CD4-positive, alpha-beta memory T cell (primary cell): Measurements from ENCODE around the gene PPP2R5E. TPM values are rescaled to one million over a fixed set of nuclear protein-coding genes. Genes with fewer than 3 reads are reported as not detected.
A peak's percentile ranks its signal among the peaks of the same experiment; 100 is the strongest.

ENCODE experiments used
- CTCF ChIA-PET: fragments of 350-600 bp; sonication (Branson Sonifier 250); formaldehyde crosslinking; loops from one replicate; lab custom pipeline; 2021; ENCODE audit warnings: inconsistent platforms; ENCODE audit not compliant: partially characterized antibody; lab: Charles Lee
- POLR2A ChIA-PET: fragments of 350-600 bp; sonication (Branson Sonifier 250); formaldehyde crosslinking; loops from one replicate; lab custom pipeline; 2021; ENCODE audit not compliant: partially characterized antibody; lab: Charles Lee
- DNase-seq, 5 donors: peaks; one replicate each; pipeline versions ENCODE4 v3.0.0 to v3.0.0-alpha.2; 2020 to 2022; ENCODE audit warnings: mixed read lengths in 1 of 5
- H3K27ac ChIP-seq: one replicate; pipeline ENCODE4 v1.7.0; 2013; ENCODE audit warnings: low read depth, low read length
- H3K27me3 ChIP-seq: 2 replicates; pipeline ENCODE4 v1.7.0; 2013; ENCODE audit warnings: mild to moderate bottlenecking, low read length, moderate library complexity; ENCODE audit not compliant: insufficient read depth
- H3K36me3 ChIP-seq: 2 replicates; pipeline ENCODE4 v1.7.0; 2013; ENCODE audit warnings: mild to moderate bottlenecking, low read length, moderate library complexity; ENCODE audit not compliant: insufficient read depth
- H3K4me1 ChIP-seq: 2 replicates; pipeline ENCODE4 v1.7.0; 2013; ENCODE audit warnings: mild to moderate bottlenecking, low read length, moderate library complexity; ENCODE audit not compliant: insufficient read depth
- H3K4me3 ChIP-seq, 2 donors: one replicate each; pipeline ENCODE4 v1.7.0; 2013; ENCODE audit warnings: low read length in 2 of 2, mild to moderate bottlenecking in 1 of 2
- H3K9me3 ChIP-seq, 2 donors: one replicate each; pipeline ENCODE4 v1.7.0; 2013; ENCODE audit warnings: low read length in 2 of 2, control low read depth in 1 of 2; ENCODE audit not compliant: control insufficient read depth in 1 of 2
- H3K27ac Mint-ChIP-seq, 7 donors: one replicate each; pipeline ENCODE4 v1.8.0; 2020 to 2021; ENCODE audit warnings: mixed read lengths in 7 of 7, mild to moderate bottlenecking in 6 of 7, inconsistent platforms in 3 of 7, moderate library complexity in 3 of 7
- H3K27me3 Mint-ChIP-seq, 2 donors: one replicate each; pipeline ENCODE4 v1.8.0; 2020 to 2021; ENCODE audit warnings: mixed read lengths in 2 of 2
- H3K36me3 Mint-ChIP-seq, 2 donors: one replicate each; pipeline ENCODE4 v1.8.0; 2020 to 2021; ENCODE audit warnings: mixed read lengths in 2 of 2, inconsistent platforms in 1 of 2, mild to moderate bottlenecking in 1 of 2
- H3K4me1 Mint-ChIP-seq, 4 donors: one replicate each; pipeline ENCODE4 v1.8.0; 2020 to 2021; ENCODE audit warnings: mixed read lengths in 4 of 4, mild to moderate bottlenecking in 1 of 4
- H3K4me3 Mint-ChIP-seq, 8 donors: one replicate each; pipeline ENCODE4 v1.8.0; 2020 to 2021; ENCODE audit warnings: mixed read lengths in 8 of 8, mild to moderate bottlenecking in 7 of 8, moderate library complexity in 6 of 8, inconsistent platforms in 3 of 8
- H3K9me3 Mint-ChIP-seq, 8 donors: one replicate each; pipeline ENCODE4 v1.8.0; 2020 to 2021; ENCODE audit warnings: mixed read lengths in 8 of 8, mild to moderate bottlenecking in 5 of 8, inconsistent platforms in 3 of 8, moderate library complexity in 1 of 8
- intact Hi-C: fragments of 100-400 bp; cut with micrococcal nuclease; formaldehyde crosslinking; loops from one replicate; pipeline ENCODE4 v1.15.1; 2023
- polyA plus RNA-seq, 2 donors: library from polyadenylated mRNA; unstranded; fragments of 300-500 nt; fragmentation: Illumina TruSeq; gene quantifications; one replicate each; pipeline ENCODE4 v1.2.3, GENCODE V29; 2021
- total RNA-seq, 2 experiments: library from RNA; stranded (reverse); gene quantifications; one replicate each; pipeline ENCODE4 v1.2.3, GENCODE V29; 2021

Gene PPP2R5E
- total and polyA plus RNA-seq, 4 experiments from 2014 or later = 36.2 to 38.3 (median 37.1) TPM

DNA sequence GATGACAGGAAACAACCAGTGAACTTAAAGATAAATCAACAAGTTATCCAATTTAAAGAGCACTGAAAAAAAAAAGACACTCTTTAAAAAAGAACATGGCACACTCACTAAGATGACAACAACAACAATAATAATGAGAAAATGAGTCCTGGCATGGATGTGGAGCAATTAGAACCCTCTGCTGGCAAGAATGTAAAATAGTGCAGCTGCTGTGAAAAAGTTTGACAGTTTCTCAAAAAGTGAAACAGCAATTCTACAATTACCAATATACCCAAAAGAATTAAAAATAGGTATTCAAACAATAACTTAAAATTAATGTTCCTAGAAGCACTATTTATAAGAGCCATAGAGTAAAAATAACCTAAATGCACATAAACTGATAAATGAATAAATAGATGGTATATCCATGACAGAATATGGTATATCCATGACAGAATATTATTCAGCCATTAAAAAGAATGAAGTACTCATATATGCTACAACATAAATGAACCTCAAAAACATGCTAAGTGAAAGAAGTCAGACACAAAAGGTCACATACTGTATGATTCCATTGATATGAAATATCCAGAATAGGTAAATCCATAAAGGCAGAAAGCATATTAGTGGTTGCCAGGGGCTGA lies 175.3 kb downstream of the PPP2R5E start:
- Mint-ChIP-seq H3K27ac (no peak overlapping the region), H3K9me3 (peaks cover 0 to 36% (median 24%) of the 10 kb centered on the region in 8 donors), H3K36me3 (peaks cover 25 to 43% of the 10 kb centered on the region in 2 donors), H3K4me3 (no peak overlapping the region), H3K4me1 (no peaks in the 10 kb centered on the region), H3K27me3 (no peaks in the 10 kb centered on the region)
- DNase-seq = no peak
- ChIA-PET CTCF (no interaction called here), POLR2A (no interaction called here)
- H3K27ac ChIP-seq = no peak overlapping the region
- H3K36me3 ChIP-seq = no peaks in the 10 kb centered on the region
- intact Hi-C loops = no loop called here
- H3K9me3 ChIP-seq = no peaks in the 10 kb centered on the region
- no peak overlapping the region for H3K4me3 ChIP-seq
- H3K27me3 ChIP-seq = no peaks in the 10 kb centered on the region
- H3K4me1 ChIP-seq = no peaks in the 10 kb centered on the region

DNA sequence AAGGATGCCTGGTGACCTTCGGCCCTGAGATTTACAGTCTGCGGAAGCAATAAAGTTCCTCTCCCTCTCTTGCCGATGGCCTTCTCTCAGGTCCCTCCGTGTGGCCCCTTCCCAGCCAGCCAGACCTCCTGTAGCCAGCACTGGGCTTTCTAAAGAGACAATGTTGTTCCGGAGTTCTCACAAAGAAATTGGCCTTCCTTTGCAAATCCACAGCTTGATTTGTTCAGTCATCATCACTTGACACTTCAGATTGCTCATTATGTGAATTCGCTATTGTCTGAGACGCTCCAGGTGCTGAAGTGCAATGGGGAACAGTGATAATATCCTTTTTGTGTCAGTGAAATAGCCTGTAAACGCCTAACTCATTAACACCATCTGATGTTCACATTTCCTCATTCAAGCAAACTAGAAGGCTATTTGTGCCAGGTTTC lies 180.8 kb downstream of the PPP2R5E start:
- H3K36me3 ChIP-seq = no peaks in the 10 kb centered on the region
- ChIA-PET POLR2A (no interaction called here), CTCF (no interaction called here)
- intact Hi-C loops = no loop called here
- Mint-ChIP-seq H3K27ac (peak overlapping the region in 1 of 7 donors; percentile 20), H3K4me1 (no peaks in the 10 kb centered on the region), H3K9me3 (peaks cover 0 to 16% (median 9%) of the 10 kb centered on the region in 8 donors), H3K36me3 (peaks cover 0 to 6% of the 10 kb centered on the region in 2 donors), H3K27me3 (peaks cover 3% of the 10 kb centered on the region in 2 donors), H3K4me3 (no peak overlapping the region)
- H3K27ac ChIP-seq = no peak overlapping the region
- DNase-seq = no peak
- H3K27me3 ChIP-seq = no peaks in the 10 kb centered on the region
- H3K4me3 ChIP-seq = no peak overlapping the region
- H3K9me3 ChIP-seq = no peaks in the 10 kb centered on the region
- no peaks in the 10 kb centered on the region for H3K4me1 ChIP-seq

DNA sequence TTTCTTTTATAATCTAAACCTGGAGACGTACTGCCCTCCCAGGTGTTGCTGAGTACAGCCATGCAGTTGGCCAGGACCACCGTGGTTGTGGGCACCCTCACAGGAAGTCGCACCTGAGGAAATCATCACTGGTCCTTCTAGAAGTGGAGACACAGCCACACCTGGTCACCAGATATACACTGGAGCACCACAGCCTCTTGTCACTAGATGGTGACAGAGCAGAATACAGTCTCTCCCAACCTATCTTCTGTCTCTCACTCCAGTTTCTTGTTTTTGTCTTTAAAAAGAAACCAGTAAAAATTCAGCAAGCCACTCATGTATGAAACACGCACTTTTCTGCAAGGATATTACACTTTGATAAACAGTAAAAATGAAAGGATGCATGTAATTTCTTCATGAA lies 181.4 kb downstream of the PPP2R5E start:
- Mint-ChIP-seq H3K27ac (no peak overlapping the region), H3K4me1 (no peaks in the 10 kb centered on the region), H3K9me3 (peaks cover 0 to 14% (median 9%) of the 10 kb centered on the region in 8 donors), H3K36me3 (peaks cover 0 to 6% of the 10 kb centered on the region in 2 donors), H3K27me3 (peaks cover 3% of the 10 kb centered on the region in 2 donors), H3K4me3 (no peak overlapping the region)
- no peaks in the 10 kb centered on the region for H3K36me3 ChIP-seq
- H3K27ac ChIP-seq = no peak overlapping the region
- no peak for DNase-seq
- H3K9me3 ChIP-seq = no peaks in the 10 kb centered on the region
- no peak overlapping the region for H3K4me3 ChIP-seq
- H3K4me1 ChIP-seq = no peaks in the 10 kb centered on the region
- intact Hi-C loops = no loop called here
- no peaks in the 10 kb centered on the region for H3K27me3 ChIP-seq
- CTCF ChIA-PET = no interaction called here
- POLR2A ChIA-PET = no interaction called here

DNA sequence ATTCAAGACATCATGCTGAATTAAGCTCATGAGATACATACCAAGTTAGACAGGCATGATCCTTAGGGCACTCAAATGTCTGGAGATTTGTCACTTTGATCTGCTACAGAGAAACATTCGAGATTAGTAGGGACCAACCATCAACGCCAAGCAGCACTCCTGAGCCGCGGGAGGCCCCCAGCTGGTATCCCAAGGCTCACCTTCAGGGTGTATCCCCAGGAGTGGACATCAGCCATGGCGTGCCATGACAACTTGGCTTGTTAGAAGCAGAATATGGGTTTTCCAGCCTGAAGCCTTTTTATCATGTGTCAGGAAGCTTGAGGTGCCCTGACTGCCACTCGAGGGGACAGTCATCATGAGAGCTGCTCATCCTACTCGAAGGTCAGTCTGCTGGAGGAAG lies 185.3 kb downstream of the PPP2R5E start:
- Histone ChIP-seq H3K4me1 (no peaks in the 10 kb centered on the region), H3K36me3 (no peaks in the 10 kb centered on the region), H3K4me3 (no peak overlapping the region), H3K27ac (no peak overlapping the region), H3K27me3 (no peaks in the 10 kb centered on the region), H3K9me3 (no peaks in the 10 kb centered on the region)
- intact Hi-C loops = no loop called here
- DNase-seq = no peak
- ChIA-PET CTCF (no interaction called here), POLR2A (no interaction called here)
- Mint-ChIP-seq H3K27ac (no peak overlapping the region), H3K27me3 (peaks cover 8 to 11% of the 10 kb centered on the region in 2 donors), H3K9me3 (no peaks in the 10 kb centered on the region), H3K4me3 (no peak overlapping the region), H3K36me3 (no peaks in the 10 kb centered on the region), H3K4me1 (no peaks in the 10 kb centered on the region)

DNA sequence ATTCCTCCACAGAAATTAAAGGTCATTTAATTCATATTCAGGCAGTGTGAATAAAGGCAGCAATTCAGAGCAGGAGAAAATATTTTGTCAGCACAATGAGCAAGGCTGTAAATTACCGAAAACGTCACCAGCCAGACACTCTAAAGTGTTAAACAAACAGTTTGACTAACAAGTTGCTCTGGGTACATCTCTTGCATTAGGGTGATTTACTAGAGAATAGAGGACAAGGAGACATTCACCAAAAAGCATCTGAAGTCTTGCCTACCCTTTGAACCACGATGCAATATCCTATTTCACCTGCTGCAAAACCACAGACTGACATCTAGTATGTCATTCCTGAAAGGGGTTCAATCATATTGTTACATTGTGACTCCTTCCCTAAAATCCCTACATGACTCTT lies 197.4 kb downstream of the PPP2R5E start:
- no peak overlapping the region for H3K4me3 ChIP-seq
- no peaks in the 10 kb centered on the region for H3K27me3 ChIP-seq
- no peak for DNase-seq
- no peaks in the 10 kb centered on the region for H3K36me3 Mint-ChIP-seq
- H3K4me1 ChIP-seq = no peaks in the 10 kb centered on the region
- H3K9me3 Mint-ChIP-seq = peaks cover 0 to 3% (median 0%) of the 10 kb centered on the region in 8 donors
- H3K4me1 Mint-ChIP-seq = no peaks in the 10 kb centered on the region
- H3K4me3 Mint-ChIP-seq = no peak overlapping the region
- no peaks in the 10 kb centered on the region for H3K36me3 ChIP-seq
- CTCF ChIA-PET = no interaction called here
- H3K27ac Mint-ChIP-seq = no peak overlapping the region
- H3K9me3 ChIP-seq = no peaks in the 10 kb centered on the region
- H3K27me3 Mint-ChIP-seq = peaks cover 18 to 28% of the 10 kb centered on the region in 2 donors
- intact Hi-C loops = no loop called here
- no peak overlapping the region for H3K27ac ChIP-seq
- POLR2A ChIA-PET = no interaction called here

DNA sequence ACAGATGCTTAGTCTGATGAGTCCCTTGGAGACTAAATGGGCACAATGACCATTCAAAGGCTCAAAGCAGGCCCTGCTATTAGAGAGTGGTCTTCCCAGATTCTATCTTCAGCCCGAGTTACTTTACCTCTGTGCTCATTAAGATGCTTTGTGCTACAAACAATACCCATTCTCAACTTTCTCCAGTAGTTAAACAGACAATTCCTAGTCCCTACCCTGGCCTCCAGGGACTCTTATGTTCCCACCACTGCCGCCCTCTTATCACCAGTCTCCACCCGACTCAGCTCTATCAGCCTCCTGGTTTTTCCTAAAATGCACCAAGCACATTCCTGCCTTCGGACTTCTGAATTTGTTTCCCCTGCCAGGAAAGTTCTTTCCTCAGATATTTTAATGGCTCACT lies 198.8 kb downstream of the PPP2R5E start:
- Mint-ChIP-seq H3K27ac (no peak overlapping the region), H3K36me3 (no peaks in the 10 kb centered on the region), H3K27me3 (peaks cover 18 to 33% of the 10 kb centered on the region in 2 donors), H3K4me3 (no peak overlapping the region), H3K9me3 (peaks cover 0 to 3% (median 0%) of the 10 kb centered on the region in 8 donors), H3K4me1 (no peaks in the 10 kb centered on the region)
- Histone ChIP-seq H3K27ac (no peak overlapping the region), H3K27me3 (peaks cover 3% of the 10 kb centered on the region), H3K4me1 (no peaks in the 10 kb centered on the region), H3K9me3 (no peaks in the 10 kb centered on the region), H3K36me3 (no peaks in the 10 kb centered on the region), H3K4me3 (no peak overlapping the region)
- intact Hi-C loops = no loop called here
- POLR2A ChIA-PET = no interaction called here
- no peak for DNase-seq
- CTCF ChIA-PET = no interaction called here

DNA sequence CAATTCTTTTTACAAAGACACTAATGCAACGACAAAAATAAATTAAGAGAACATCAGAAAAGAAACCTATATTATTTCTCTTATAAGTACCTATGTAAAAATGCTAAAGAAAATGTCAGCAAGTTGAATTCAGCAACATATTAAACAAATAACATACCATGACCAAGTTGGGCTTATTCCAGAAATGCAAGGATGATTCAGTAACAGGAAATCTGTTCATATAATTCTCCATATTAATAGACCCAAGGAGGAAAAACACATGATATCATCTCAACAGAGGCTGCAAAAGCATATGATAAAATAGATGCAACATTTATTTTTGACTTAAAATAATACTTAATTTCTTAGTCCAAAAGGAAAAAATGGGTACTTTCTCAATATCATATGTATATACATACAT lies 199.3 kb downstream of the PPP2R5E start:
- POLR2A ChIA-PET = no interaction called here
- peaks cover 18 to 33% of the 10 kb centered on the region in 2 donors for H3K27me3 Mint-ChIP-seq

More for the DNA sequence above, 199.3 kb downstream of the PPP2R5E start:
- Histone ChIP-seq H3K27ac (no peak overlapping the region), H3K27me3 (peaks cover 3% of the 10 kb centered on the region), H3K36me3 (no peaks in the 10 kb centered on the region), H3K9me3 (no peaks in the 10 kb centered on the region), H3K4me1 (no peaks in the 10 kb centered on the region), H3K4me3 (no peak overlapping the region)
- DNase-seq = no peak
- intact Hi-C loops = no loop called here
- CTCF ChIA-PET = no interaction called here
- Mint-ChIP-seq H3K4me3 (no peak overlapping the region), H3K4me1 (no peaks in the 10 kb centered on the region), H3K36me3 (no peaks in the 10 kb centered on the region), H3K9me3 (peaks cover 0 to 3% (median 0%) of the 10 kb centered on the region in 8 donors), H3K27ac (no peak overlapping the region)
